GM21529 (cell line): ENCODE measurements around the gene GLTP.

ENCODE experiments used
- ATAC-seq: cut with Tn5 transposase; IDR thresholded peaks from one replicate; pipeline ENCODE4 v1.9.1; 2021; ENCODE audit not compliant: unreplicated experiment

The GLTP gene

DNA sequence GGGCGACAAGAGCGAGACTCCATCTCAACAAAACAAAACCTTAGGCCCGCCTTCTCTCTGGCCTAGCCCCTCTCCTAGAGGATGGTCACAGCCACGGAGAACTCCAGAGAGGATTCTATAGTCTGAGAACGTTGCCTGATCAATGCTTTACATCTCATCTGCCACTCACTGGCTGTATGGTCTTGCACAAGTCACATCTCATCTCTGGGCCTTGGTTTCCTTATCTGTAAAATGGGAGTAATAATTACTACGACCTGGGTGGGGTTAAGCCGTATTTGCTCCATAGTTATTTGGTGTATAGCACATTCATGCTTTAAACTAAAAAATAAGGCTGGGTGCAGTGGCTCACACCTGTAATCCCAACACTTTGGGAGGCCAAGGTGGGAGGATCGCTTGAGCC is 55.6 kb downstream of the GLTP start:
- ATAC-seq, result no peak

DNA sequence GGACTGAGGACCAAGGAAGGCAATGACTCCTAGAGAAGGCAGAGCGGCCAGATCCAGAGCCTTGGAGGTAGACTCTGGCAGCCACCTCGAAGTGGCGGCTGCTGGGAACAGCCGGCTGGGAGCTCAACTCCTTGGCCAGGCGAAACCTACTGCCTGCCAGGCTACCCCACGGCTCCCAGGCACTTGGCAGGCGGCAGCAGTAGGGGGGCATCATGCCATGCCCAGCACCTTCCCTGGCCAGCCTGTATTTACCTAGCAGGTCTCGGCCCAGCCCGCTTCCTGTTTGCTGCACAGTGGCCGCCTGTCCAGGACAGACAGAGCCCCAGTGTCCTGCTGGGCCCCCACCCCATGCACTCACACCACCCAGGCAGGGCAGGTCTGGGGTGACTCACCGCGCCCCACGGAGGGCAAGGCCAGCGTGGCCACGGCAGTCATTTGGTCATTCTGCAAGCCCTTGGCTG is 57.4 kb downstream of the GLTP start:
- ATAC-seq, result no peak

DNA sequence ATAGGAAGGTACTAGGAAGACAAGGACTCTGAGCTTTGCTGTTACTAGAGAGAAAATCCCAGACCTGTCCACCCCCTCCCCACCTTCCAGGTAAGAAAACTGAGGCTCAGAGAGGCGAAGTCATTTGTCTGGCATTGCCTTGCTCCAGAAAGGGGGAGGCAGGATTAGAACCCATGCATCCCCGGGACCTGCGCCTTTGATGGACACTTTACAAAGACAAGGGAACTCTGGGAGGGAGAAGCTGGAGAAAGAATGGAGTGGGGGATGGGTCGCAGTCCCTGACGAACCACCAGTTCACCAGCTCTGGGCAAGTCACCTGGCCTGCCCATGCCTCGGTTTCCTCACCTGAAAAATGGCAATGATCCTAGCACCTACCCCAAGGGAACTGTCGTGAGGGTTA is 57.9 kb downstream of the GLTP start:
- ATAC-seq, result no peak

GRCh38 chr12:109821968-109822367 is 58.4 kb downstream of the GLTP start:
- ATAC-seq, result no peak

GRCh38 chr12:109820816-109821381 is 59.4 kb downstream of the GLTP start:
- ATAC-seq, result no peak

DNA sequence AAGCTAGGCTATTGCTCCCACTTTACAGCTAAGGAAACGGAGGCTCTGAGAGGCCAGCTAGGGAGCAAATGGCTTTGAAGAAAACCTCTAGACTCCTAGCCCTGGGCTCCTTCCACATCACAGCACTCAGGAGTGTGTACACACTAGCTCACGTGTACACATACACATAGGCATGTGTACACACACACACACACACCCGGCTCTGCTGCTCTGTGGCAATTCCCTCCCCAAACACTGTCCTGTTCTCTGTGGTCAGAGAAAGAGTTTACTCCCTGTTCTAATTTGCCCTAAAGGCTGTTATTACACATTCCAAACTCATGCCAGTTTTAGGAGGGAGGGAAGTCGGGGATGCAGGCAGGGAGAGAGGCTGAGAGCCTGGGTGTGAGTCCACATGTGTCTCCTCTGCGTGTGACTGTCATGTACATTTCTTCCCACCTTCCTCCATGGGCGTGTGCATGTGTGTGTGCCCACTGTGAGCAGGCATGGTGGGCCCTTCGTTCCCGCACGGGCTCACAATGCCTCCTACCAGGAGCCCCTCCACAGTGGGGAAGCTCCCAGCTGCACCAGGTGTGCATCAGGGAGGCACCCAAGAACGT is 61.3 kb downstream of the GLTP start:
- ATAC-seq, result no peak

GRCh38 chr12:109818253-109818652 is 62.1 kb downstream of the GLTP start:
- ATAC-seq, result no peak

DNA sequence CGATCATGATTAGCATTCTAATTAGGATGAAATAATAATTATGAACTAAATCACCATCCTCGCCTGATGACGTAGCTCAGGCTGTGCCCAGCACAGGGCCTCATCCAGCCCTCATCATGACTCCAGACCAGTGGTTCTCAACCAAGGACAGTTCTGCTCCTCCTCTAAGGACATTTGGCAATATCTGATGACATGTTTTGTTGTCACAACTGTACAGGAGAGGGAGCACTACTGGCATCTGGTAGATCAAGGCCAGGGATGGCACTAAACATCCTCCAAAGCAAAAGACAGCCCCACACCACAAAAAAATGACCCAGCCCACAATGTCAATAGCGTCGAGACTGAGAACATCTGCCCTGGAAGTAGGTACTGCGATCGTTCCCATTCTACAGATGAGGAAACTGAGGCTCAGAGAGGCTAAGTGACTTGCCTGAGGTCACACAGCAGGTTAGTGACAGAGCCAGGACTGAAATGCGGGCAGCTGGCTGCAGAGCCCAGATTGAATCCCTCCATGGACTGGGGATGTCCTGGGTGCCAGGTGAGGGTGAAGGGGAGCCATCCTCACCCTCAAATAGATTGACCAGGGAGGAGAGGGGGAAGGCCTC is 62.6 kb downstream of the GLTP start:
- ATAC-seq, result no peak

GRCh38 chr12:109816870-109817269 is 63.5 kb downstream of the GLTP start:
- no peak for ATAC-seq

DNA sequence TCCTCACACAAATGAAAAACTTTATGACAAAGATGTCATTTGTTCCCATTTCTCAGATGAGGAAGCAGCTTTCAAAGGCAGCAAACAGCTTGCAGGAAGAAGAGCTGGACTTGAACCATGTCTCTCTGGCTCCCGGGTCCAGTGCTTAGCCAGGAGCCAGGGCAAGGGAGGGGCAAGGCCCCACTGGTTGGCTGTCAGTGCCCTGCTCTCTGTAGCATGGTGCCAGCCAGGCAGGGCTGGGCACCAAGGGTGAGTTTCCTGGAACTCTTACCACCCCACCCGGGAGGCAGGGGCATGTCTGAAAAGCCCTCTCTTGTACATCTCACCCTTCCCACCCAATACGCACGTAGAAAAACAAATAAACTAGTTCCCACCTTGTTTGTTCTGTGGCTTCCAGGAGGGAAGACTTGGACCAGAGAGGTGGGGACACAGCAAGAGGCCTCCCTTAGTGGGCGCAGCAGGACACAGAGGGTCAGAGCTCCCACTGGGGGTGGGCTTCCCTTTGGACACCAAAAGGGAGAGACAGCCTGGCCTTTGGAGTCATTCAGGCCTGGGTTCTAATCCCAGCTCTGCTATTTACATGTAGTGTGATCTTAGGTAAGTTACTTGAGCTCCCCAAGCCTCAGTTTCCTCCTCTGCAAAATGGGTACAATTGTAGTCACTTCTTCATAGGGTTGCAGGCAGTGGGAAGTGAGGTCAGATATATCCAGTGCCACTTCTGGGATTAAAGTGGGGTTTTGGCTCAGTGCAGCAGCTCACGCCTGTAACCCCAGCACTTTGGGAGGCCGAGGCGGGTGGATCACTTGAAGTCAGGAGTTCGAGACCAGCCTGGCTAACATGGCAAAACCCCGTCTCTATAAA is 64.4 kb downstream of the GLTP start:
- no peak for ATAC-seq

DNA sequence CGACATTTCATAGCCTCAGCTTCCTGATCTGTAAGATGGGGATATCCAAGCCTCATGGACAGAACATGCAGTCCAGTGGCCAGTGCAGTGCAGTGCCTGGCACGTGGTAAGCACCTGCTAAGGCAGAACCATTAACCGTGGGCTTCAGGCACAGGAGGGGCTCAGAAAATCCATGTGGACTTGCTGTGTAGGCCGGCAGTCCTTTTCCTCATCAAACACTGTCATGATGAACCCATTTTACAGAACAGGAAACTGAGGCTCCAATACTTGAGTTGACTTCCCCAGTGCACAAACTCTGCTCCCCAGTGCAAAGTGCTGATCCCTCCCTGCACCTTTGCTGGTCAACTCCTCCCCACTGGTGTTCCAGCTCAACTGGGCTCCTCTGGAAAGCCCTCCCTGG is 65.1 kb downstream of the GLTP start:
- ATAC-seq, result no peak

- no peak for ATAC-seq
Measured at GRCh38 chr12:109814600-109815150, 65.7 kb downstream of the GLTP start.

DNA sequence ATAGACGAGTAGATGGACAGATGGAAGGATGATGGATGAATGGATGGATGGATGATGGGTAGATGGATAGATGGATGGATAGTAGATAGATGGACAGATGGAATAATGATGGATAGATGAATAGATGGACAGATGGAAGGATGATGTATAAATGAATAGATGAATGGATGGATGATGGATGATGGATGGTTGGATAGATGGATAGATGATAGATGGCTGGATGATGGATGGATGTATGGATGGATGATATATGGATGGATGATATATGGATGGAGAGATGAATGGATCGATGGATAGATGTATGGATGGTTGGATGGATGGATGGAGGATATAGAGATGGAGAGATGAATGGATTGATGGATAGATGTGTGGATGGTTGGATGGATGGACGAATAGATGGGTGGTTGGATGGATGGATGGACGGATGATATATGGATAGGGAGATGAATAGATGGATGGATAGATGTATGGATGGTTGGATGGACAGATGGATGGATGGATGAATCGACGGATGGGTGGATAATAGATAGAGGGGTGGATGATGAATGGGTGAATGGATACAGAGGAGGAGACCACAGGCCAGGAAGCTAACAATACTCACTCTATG is 66.4 kb downstream of the GLTP start:
- no peak for ATAC-seq

- no peak for ATAC-seq
Measured at GRCh38 chr12:109811624-109811995, 68.7 kb downstream of the GLTP start.

- ATAC-seq, result no peak
Measured at GRCh38 chr12:109810954-109811623, 69.3 kb downstream of the GLTP start.

GRCh38 chr12:109808876-109809646 is 71.3 kb downstream of the GLTP start:
- ATAC-seq, result no peak

GRCh38 chr12:109807954-109808643 is 72.2 kb downstream of the GLTP start:
- no peak for ATAC-seq

DNA sequence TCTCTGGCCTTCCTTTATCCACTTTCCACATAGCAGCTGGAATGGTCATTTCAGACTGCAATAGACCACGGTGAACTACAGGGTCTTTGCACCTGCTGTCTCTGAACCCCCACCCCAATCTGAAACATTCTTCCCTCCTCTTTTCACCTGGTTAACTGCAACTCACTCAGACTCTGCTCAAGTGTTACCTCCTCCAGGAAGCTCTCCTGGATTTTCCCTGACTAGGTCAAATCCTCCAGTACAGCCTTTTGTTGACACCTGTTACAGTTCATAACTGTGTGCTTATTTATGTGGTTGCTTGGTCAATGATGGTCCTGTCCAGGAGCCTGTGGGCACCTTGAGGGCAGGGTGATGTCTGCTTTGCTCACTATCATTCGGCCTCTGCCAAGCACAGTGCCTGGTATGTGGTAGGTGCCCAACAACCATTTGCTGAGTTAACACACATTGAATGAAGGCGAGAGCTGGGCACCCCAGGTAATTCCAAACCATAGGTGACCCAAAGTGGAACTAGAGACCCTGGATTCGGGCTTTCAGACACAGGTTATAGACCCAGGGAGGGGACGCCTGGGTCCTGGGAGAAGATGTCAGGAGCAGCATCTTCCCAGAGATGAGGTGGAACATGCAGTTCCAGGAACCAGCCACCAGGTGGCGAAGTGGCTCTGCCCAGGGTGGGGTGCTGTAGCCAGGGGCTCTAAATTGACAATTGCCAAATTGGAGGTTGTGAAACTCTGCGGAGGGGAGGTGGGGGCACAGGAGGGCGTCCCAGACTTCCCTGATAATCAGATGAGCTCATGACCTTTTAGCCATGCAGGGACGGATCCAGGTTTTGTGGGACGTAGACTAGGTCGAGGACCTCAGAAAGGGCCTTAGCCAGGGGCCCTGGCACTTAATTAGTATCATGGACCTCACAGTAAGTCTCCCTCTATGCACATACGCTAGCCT is 75.2 kb downstream of the GLTP start:
- no peak for ATAC-seq
